IgD-negative memory B cell (primary cell): ENCODE data around the gene SLC39A3. TPM values are rescaled to one million over a fixed set of nuclear protein-coding genes. Genes with fewer than 3 reads are reported as not detected.

Experiments
- H3K27ac Mint-ChIP-seq, 3 donors: one replicate each; pipeline ENCODE4 v1.8.0; 2020 to 2022; ENCODE audit warnings: mild to moderate bottlenecking in 3 of 3, mixed read lengths in 3 of 3, moderate library complexity in 1 of 3
- H3K27me3 Mint-ChIP-seq: one replicate; pipeline ENCODE4 v1.8.0; 2021; ENCODE audit warnings: mixed read lengths
- H3K36me3 Mint-ChIP-seq: one replicate; pipeline ENCODE4 v1.8.0; 2020; ENCODE audit warnings: mild to moderate bottlenecking, mixed read lengths
- H3K4me1 Mint-ChIP-seq, 3 donors: one replicate each; pipeline ENCODE4 v1.8.0; 2020 to 2022; ENCODE audit warnings: mixed read lengths in 3 of 3, mild to moderate bottlenecking in 1 of 3
- H3K4me3 Mint-ChIP-seq, 4 donors: one replicate each; pipeline ENCODE4 v1.8.0; 2020 to 2022; ENCODE audit warnings: mild to moderate bottlenecking in 4 of 4, mixed read lengths in 4 of 4, moderate library complexity in 3 of 4
- H3K9me3 Mint-ChIP-seq, 3 donors: one replicate each; pipeline ENCODE4 v1.8.0; 2020 to 2021; ENCODE audit warnings: mixed read lengths in 3 of 3, mild to moderate bottlenecking in 1 of 3
- polyA plus RNA-seq: library from polyadenylated mRNA; unstranded; fragments of 300-500 nt; fragmentation: Illumina TruSeq; gene quantifications from one replicate; pipeline ENCODE4 v1.2.3, GENCODE V29; 2021

Gene SLC39A3
- polyA plus RNA-seq, 1 donor from 2014 or later, result 86.9 TPM

DNA sequence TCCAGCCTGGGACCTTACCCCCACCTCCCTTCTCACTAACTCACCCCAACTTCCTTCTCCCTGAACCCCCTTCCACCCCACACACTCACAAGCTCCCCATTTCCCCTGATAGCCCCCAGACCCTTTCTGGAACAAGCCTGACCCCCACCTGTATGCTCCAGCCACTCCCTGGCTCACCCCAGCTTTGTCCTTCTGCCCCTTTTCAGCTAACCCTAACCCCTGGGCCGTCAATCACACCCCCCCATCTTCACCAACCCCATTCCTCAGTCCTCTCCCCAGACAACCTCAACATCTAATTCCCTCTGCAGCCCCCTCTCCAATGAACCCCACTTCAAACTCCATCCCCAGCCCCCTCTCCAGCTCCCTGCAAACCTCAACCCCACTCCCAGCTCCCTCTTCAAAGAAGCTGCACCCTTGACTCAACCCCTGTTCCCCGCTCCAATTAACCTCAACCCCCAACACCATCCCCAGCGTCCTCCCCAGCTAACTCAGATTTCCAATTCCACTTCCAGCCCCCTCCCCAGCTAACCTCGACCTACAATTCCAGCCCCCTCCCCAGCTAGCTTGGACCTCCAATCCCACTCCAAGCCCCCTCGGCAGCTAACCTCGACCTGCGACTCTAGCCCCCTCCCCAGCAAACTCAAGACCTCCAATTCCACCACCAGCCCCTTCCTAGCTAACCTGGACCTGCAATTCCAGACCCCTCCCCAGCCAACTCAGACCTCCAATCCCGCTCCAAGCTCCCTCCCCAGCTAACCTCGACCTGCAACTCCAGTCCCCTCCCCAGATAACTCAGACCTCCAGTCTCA, 38.3 kb downstream of the SLC39A3 start:
- no peaks in the 10 kb centered on the region for H3K27me3 Mint-ChIP-seq
- H3K9me3 Mint-ChIP-seq, result no peaks in the 10 kb centered on the region
- H3K27ac Mint-ChIP-seq, result peak overlapping the region; percentile 76 to 99 (median 88)
- peaks cover 7% of the 10 kb centered on the region for H3K36me3 Mint-ChIP-seq
- peak overlapping the region; percentile 83 to 97 (median 90) for H3K4me3 Mint-ChIP-seq
- H3K4me1 Mint-ChIP-seq, result peaks cover 30 to 32% (median 31%) of the 10 kb centered on the region in 3 donors

DNA sequence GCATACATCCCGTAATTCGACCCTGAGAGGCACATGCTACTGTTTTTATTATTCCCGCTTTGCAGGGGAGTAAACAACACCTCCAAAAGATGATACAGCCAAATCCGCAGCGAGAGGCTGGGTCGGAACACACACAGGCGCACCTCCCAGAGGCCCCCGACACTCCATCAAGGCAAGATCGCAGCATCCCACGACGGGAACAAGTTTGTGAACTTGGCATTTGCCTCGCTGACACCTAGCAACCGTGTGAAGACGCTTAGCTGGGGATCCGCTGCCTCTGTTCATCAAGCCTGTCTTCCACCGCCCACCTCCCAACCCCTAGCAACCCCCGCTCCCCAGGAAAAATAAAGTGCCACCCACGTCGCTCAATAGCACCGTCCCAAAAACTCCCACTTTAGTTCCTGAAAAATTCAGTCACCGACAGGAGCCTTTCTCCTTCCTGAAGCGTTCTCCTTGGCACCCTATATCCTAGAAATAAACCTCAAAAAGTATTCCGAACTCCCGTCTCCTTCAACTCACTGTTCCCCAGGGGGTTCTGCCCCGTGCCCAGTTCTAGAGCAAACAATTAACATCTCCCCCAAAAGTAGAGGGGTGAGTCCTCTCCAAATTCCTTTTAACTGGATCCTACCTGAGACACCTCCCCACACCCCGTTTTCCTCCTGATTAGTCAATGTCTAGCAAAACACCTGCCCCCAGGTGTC, 39.0 kb downstream of the SLC39A3 start:
- H3K27me3 Mint-ChIP-seq, result no peaks in the 10 kb centered on the region
- peaks cover 34 to 38% (median 35%) of the 10 kb centered on the region in 3 donors for H3K4me1 Mint-ChIP-seq
- peak overlapping the region; percentile 76 to 99 (median 88) for H3K27ac Mint-ChIP-seq
- peaks cover 10% of the 10 kb centered on the region for H3K36me3 Mint-ChIP-seq
- peak overlapping the region; percentile 83 to 97 (median 90) for H3K4me3 Mint-ChIP-seq
- no peaks in the 10 kb centered on the region for H3K9me3 Mint-ChIP-seq

DNA sequence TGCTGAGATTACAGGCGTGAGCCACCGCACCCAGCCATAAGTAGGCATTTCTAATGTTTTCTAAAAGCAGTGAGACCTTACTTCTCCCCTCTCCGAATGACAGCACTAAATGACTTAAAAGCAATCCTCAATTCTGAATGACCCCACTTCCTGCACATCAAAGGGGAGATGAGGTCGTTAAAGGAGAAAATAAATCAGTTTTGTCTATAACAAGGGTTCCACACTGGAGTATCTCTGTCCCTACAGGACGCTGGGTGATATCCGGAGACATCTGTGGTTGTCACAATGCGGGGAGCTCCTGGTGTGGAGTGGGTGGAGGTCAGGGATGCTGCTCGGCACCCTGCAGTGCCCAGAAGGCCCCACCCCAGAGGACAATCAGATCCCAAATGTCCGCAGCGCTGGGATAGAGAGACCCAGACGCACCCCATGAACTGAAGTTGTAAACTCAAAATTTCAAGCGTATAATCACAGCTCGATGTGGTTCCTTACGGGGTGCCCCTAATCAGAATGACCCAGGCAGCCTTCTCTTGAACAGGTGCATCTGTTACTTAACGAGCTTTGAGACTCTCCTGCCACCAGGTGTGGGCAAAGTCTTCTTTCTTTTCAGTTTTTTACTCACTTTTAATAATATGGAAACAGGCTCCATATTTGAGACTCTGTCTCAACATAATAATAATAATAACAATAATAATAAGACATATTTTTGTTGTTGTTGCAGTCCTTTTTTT, 40.2 kb downstream of the SLC39A3 start:
- Mint-ChIP-seq H3K4me1 (peaks cover 41 to 49% (median 45%) of the 10 kb centered on the region in 3 donors), H3K9me3 (no peaks in the 10 kb centered on the region), H3K27me3 (no peaks in the 10 kb centered on the region), H3K4me3 (peak overlapping the region; percentile 83 to 97 (median 90)), H3K27ac (peak overlapping the region; percentile 76 to 99 (median 88)), H3K36me3 (peaks cover 10% of the 10 kb centered on the region)

DNA sequence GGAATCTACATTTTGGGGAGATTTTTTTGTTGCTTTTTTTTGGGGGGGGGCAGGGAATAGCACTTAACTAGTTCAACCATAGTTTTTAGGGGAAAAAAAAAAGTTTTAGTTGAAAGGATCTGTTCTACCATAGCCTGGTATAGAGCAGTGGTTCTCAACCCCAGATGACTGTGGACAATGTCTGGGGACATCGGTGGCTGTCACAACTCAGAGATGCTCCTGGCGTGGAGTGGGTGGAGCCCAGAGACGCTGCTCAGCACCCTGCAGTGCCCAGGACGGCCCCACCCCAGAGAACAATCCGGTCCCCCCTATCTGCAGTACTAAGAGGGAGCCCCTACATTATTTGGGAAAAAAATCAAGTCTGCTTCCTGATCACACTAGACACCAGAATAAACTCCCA, 45.6 kb downstream of the SLC39A3 start:
- peaks cover 7% of the 10 kb centered on the region for H3K36me3 Mint-ChIP-seq
- no peaks in the 10 kb centered on the region for H3K27me3 Mint-ChIP-seq
- H3K4me1 Mint-ChIP-seq, result peaks cover 30 to 52% (median 52%) of the 10 kb centered on the region in 3 donors
- H3K9me3 Mint-ChIP-seq, result no peaks in the 10 kb centered on the region
- peak overlapping the region; percentile 75 to 88 (median 80) for H3K4me3 Mint-ChIP-seq
- peak overlapping the region; percentile 76 to 97 (median 88) for H3K27ac Mint-ChIP-seq

DNA sequence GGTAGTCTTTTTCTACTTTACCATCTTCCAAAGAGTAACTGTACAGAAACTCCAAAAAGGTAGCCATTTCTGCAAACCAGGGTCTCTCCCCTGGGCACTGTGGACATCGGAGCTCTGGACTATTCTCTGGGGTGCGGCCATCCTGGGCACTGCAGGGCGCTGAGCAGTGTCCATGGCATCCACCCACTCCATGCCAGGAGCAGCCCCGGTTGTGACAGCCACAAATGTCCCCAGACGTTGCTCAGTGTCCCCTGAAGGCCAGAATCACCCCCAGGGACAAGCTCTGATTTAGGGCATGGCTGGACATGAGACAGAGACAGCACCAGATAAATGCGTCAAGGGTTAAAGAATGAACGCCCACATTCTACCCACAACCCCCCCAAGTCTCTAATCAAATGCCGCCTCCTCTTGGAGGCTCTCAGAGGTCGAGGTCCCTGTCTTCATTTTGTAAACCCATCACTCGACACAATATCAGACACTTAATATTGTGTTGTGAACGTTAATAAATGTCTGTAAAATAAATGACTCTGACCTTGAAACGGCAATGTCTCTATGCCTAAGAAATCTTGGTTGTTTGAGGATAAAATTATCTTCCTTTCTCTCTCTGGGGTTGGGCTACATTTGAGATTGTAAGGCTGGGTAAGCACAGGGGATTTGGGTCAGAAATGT, 46.2 kb downstream of the SLC39A3 start:
- no peaks in the 10 kb centered on the region for H3K27me3 Mint-ChIP-seq
- H3K4me3 Mint-ChIP-seq, result peak overlapping the region; percentile 75 to 88 (median 80)
- H3K9me3 Mint-ChIP-seq, result no peaks in the 10 kb centered on the region
- H3K27ac Mint-ChIP-seq, result peak overlapping the region; percentile 76 to 97 (median 88)
- peaks cover 27 to 49% (median 49%) of the 10 kb centered on the region in 3 donors for H3K4me1 Mint-ChIP-seq
- peaks cover 7% of the 10 kb centered on the region for H3K36me3 Mint-ChIP-seq

DNA sequence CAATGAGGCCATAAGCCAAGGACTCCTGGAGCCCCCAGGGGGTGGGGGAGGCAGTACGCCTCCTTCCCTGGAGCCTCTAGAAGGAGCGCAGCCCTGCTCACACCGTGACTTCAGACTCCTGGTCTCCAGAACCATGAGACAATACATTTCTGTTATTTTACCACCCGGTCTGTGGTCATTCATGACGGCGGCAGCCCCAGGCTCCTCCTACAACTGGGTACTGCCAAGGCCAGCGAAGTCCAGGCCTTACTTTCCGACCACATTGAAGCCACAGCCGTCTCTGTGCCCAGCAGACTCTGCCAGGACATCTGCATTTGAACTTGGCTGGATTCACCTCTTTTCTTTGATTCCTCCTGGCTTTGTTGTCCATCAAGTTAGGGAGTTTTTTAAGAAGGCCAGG, 47.9 kb downstream of the SLC39A3 start:
- Mint-ChIP-seq H3K9me3 (no peaks in the 10 kb centered on the region), H3K27me3 (no peaks in the 10 kb centered on the region), H3K4me1 (peaks cover 28 to 43% (median 42%) of the 10 kb centered on the region in 3 donors), H3K36me3 (peaks cover 6% of the 10 kb centered on the region), H3K4me3 (peak overlapping the region in 1 of 4 donors; percentile 33), H3K27ac (peak overlapping the region in 2 of 3 donors; percentile 69 to 88)

DNA sequence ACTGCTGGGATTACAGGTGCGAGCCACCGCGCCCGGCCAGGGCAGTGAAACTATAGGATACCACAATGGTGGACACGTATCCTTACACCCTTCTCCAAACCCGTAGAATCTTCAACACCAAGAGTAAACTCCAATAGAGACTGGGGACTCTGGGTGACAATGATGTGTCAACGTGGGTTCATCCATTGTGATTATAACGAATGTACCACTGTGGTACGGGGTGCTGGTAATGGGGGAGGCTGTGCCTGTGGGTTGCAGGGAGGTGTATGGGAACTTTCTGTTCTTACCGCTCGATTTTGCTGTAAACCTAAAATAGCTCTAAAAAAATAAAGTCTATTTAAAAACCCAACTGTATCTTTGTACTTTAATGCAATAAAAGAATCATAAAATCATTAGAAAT, 49.0 kb downstream of the SLC39A3 start:
- Mint-ChIP-seq H3K4me3 (peak overlapping the region in 2 of 4 donors; percentile 27 to 60), H3K36me3 (peaks cover 3% of the 10 kb centered on the region), H3K27me3 (no peaks in the 10 kb centered on the region), H3K4me1 (peaks cover 25 to 39% (median 35%) of the 10 kb centered on the region in 3 donors), H3K9me3 (peaks cover 0 to 2% (median 0%) of the 10 kb centered on the region in 3 donors), H3K27ac (peak overlapping the region; percentile 35 to 92 (median 59))

DNA sequence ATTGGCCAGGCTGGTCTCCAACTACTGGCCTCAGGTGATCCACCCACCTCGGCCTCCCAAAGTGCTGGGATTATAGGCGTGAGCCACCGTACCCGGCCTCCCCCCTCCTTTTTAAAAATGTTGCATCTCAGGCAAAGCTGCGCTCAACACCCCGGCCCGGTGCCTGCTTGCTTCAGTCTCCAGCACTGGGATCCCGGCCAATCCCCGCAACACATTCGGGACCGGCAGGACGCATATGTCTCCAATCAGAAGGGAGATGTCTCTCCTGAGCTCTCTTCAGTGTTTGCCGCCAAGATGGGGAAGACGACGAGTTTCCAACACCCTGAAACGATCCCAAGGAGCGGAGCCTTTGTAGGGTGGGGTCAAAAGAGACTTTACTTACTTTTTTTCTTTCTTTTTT, 53.5 kb downstream of the SLC39A3 start:
- peak overlapping the region in 2 of 4 donors; percentile 28 to 33 for H3K4me3 Mint-ChIP-seq
- peak overlapping the region; percentile 73 to 88 (median 78) for H3K27ac Mint-ChIP-seq
- peaks cover 9 to 22% (median 20%) of the 10 kb centered on the region in 3 donors for H3K4me1 Mint-ChIP-seq
- H3K36me3 Mint-ChIP-seq, result peaks cover 3% of the 10 kb centered on the region
- no peaks in the 10 kb centered on the region for H3K27me3 Mint-ChIP-seq
- H3K9me3 Mint-ChIP-seq, result peaks cover 0 to 5% (median 3%) of the 10 kb centered on the region in 3 donors

DNA sequence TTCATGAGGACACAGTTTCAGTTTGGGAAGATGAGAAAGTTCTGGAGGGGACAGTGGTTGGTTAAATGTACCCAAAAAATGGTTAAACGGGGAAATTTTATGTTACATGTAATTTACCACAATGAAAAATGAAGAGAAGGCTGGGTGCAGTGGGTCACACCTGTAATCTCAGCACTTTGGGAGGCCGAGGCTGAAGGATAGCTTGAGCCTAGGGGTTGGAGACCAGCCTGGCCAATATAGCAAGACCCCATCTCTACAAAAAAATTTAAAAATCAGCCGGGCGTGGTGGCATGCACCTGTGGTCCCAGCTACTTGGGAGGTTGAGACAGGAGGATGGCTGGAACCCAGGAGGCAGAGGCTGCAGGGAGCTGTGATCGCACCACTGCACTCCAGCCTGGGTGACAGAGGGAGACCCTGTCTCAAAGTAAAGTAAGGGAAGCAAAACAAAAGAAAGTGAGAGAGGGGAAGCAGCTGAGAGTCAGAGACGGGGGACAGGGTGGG, 54.6 kb downstream of the SLC39A3 start:
- Mint-ChIP-seq H3K4me3 (peak overlapping the region in 2 of 4 donors; percentile 55 to 82), H3K9me3 (peaks cover 0 to 7% (median 4%) of the 10 kb centered on the region in 3 donors), H3K27ac (peak overlapping the region; percentile 71 to 86 (median 78)), H3K36me3 (peaks cover 5% of the 10 kb centered on the region), H3K27me3 (no peaks in the 10 kb centered on the region), H3K4me1 (peaks cover 15 to 29% (median 20%) of the 10 kb centered on the region in 3 donors)

DNA sequence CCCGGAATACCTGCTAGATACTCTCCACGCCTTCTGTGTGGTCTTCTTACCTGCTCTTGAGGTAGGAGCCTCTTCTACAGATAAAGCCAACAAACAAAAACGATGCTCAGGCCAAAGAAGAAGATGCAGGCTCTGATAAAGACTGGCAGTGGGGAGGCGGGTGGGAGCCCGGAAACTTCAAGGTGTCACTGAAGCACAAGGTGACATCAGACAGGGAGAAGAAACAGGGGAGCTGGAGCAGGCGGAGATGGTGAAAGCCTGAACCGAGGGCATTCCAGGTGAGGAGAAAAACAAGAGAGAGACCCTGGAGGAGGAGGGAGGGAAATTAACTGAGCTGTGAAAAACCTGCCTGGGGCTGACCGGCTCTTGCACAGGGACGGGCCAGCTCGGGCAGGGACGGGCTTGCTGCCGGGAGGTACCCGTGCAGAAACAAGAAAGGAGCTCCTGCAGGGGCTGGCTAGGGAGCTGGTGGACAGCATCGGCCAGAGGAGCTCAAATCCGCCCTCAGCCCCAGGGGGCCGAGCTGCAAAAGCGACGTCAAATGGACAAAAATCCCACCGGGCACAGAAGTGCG, 56.3 kb downstream of the SLC39A3 start:
- peaks cover 0 to 10% (median 4%) of the 10 kb centered on the region in 3 donors for H3K9me3 Mint-ChIP-seq
- peaks cover 19 to 34% (median 28%) of the 10 kb centered on the region in 3 donors for H3K4me1 Mint-ChIP-seq
- H3K27ac Mint-ChIP-seq, result peak overlapping the region; percentile 85 to 100 (median 98)
- no peaks in the 10 kb centered on the region for H3K27me3 Mint-ChIP-seq
- H3K4me3 Mint-ChIP-seq, result peak overlapping the region in 3 of 4 donors; percentile 18 to 61 (median 34)
- H3K36me3 Mint-ChIP-seq, result peaks cover 8% of the 10 kb centered on the region

Other genes starting within 250 kb of the SLC39A3 start
- gene GNG7, start 37.3 kb downstream of the SLC39A3 start, polyA plus RNA-seq, result 74.6 TPM
- gene DIRAS1, start 18.6 kb downstream of the SLC39A3 start, polyA plus RNA-seq, result 0.64 TPM
- gene SGTA, start 43.3 kb upstream of the SLC39A3 start, polyA plus RNA-seq, result 44.2 TPM
- gene THOP1, start 45.5 kb upstream of the SLC39A3 start, polyA plus RNA-seq, result 54.4 TPM
- gene ZNF554, start 79.9 kb upstream of the SLC39A3 start, polyA plus RNA-seq, result 4.7 TPM
- gene ZNF555, start 101.5 kb upstream of the SLC39A3 start, polyA plus RNA-seq, result 6.3 TPM
- gene ZNF556, start 127.3 kb upstream of the SLC39A3 start, polyA plus RNA-seq, result not detected
- 2.9 TPM for gene ZNF57, start 160.9 kb upstream of the SLC39A3 start, polyA plus RNA-seq
- 1.7 TPM for gene ZNF77, start 205.0 kb upstream of the SLC39A3 start, polyA plus RNA-seq
- 0.16 TPM for gene TLE6, start 237.5 kb upstream of the SLC39A3 start, polyA plus RNA-seq